HG02884 (cell line): Measurements from ENCODE around the gene BRMS1.
"Not testable (repeated sequence)": the region's sequence is repeated elsewhere in the genome, so short reads cannot be mapped to it uniquely, and the experiment has no call there.

Source experiments
- ATAC-seq: cut with Tn5 transposase; IDR thresholded peaks from one replicate; pipeline ENCODE4 v1.9.1; 2021; ENCODE audit warnings: mild to moderate bottlenecking, moderate library complexity; ENCODE audit not compliant: unreplicated experiment

Gene BRMS1

DNA sequence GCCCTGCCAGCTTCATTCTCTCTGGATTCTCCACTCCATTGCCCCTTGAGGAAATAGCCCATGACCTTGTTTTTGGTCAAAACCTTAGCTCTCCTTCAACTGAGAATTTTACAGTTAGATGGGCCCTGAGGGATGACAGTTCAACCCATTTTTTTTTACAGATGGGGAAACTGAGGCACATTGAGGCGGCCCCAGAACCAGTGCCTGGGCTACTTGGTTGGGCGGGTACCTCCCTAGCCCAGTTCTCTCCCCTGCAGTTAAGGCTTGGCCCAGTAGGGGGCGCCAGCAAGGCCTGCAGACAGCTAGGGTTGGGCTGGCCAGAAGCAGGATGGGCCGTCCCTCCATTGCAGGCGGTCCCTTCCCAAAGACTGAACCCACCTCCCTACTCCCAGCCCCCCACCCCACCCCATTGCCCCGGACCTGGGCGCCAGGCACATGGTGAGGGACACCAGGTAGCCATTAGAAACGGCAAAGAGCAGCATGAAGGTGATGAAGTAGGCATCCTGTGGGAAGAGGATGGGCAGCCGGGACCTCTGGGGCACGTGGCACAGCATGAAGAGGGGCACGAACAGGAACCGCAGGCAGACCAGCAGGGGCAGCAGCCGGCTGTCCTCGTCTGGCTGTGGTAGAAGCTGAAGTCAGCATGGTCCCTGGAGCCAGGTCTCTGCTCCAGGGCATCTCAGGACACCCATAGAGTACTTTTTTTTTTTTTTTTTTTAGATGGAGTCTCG lies 19.1 kb upstream of the BRMS1 start:
- ATAC-seq, result no peak

DNA sequence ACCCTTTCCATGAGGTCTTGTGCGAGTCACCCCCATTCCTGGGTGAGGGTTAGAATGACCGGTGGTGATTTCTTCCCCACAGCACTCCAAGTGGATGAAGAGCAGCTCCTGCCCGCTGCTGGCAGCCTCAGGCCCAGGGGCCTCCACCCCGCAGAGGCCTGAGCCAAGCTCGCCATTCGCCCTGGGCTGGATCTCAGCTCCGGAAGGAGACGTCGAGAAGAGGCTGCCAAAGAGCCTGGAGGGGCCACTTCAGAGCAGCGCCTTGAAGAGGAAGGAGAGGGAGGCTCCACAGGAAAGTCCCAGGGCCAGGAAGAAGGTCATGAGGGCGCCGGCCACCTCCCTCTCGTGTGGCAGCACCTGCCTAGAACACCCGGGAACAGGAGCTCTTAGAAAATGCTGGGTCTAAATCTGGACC lies 18.3 kb upstream of the BRMS1 start:
- ATAC-seq, result no peak

DNA sequence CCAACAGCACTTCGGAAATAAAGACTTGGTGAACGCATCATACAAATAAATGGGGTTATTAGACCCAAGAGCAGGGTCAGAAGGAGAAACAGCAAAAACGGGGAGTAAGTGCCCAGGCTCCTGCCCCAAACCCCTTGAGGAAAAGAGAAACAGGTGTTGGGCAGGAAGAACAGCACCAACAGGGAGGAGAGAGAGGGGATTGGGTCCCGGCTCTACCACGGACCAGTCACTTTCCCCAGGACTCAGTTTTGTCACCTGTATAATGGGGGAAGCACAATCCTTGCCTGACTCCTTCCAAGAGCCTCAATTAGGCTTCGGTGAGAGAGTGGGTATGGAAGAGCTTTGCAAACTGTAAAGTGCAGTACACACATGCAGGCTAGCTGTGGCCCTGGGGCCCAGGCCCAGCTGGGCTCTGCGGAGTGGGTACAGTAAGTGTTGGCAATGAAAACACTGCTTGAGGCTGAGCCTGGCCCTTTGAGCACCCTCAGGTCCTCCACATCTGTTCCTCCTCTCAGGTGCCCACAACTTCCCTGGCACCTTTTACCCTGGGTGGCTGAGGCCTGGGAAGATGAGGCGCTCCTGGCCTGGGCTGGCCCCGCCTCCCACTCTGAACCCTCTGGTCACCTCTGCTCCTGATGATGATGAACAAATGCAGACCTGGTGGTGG lies 17.7 kb upstream of the BRMS1 start:
- ATAC-seq, result no peak

DNA sequence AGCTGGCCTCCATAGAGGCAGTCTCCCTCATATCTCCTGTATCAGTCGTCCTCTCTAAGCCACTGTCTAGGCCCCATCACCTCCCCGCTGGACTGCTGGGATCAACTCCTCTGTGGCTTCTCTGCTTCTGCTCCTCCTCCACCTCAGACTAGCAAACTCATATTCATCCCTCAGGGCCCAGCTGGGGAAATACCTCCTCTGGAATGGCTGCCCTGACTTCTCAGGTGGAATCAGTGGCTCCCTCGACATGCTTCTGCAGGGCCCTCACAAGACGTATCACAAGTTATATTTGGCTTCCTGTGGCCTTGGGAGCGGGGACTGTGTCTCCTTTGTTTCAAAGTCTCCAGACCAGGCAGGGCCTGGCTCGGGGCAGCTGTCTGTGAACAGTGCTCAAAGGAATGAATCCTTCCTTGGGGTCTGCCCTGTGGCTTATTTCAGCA lies 16.6 kb upstream of the BRMS1 start:
- ATAC-seq, result no peak

DNA sequence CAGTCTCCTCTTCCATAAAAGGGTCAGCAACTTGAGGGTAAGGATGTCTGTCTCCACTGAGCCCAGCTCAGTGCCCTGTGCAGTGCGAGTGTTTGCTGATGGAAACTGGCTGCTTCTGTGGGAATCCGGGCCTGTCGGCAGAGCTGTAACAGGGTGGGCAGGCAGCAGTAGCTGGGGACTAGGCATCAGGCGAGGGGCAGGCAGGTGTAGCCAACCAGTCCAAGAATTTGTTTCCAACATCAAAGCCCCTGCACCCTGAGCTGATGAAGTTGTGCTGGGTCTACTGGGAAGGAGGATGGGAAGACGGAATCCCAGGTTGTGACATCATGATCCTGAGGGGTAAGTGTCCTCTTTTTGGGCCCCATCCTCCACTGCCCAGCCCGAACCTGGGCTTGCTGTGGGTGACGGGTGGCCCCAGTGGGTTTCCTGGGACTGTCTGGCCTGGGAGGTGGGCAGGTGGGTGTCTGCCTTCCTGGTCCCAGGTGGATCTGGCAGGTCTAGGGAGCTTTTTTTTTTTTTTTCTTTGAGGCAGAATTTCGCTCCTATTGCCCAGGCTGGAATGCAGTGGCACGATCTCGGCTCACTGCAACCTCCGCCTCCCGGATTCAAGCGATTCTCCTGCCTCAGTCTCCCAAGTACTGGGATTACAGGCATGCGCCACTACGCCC lies 15.6 kb upstream of the BRMS1 start:
- ATAC-seq, result no peak

DNA sequence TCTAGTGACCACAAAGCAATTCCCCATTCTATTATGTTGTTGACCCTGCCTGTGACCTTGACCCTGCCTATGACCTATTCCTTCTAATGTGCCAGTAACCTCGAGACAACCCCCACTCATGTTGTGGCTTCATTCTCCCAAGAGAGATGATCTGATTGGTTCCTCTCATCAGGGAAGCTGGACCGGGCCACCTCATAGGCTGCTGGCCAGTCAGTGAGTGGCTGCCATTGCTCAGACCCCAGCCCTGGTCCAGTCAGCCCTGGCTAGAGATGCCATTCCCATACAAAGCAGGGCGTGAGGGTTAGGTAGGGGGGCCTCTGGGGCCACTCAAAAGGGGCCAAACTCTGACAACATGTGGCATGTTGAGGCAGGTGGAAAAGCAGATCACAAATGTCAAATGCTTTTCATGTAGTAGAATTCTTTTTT lies 14.8 kb upstream of the BRMS1 start:
- no peak for ATAC-seq

DNA sequence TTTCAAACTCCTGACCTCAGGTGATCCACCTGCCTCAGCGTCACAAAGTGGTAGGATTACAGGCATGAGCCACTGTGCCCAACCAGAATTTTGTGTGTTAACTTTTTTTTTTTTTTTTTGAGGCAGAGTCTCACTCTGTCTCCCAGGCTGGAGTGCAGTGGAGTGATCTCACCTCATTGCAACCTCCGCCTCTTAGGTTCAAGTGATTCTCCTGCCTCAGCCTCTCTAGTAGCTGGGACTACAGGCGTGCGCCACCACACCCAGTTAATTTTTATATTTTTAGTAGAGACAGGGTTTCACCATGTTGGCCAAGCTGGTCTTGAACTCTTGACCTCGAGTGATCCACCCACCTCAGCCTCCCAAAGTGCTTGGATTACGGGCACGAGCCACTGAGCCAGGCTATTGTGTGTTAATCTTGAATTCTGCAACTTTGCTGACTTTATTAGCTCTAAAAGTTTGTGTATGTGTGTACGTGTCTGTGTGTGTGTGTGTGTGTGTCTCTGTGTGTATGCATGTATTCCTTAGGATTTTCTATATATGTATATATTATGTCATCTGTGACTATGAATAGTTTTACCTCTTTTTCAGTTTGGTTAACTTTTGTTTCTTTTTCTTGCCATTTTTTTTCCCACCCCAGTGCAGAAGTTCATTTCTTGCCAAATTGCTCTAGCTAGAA lies 5.8 kb upstream of the BRMS1 start:
- not testable (repeated sequence) for ATAC-seq

DNA sequence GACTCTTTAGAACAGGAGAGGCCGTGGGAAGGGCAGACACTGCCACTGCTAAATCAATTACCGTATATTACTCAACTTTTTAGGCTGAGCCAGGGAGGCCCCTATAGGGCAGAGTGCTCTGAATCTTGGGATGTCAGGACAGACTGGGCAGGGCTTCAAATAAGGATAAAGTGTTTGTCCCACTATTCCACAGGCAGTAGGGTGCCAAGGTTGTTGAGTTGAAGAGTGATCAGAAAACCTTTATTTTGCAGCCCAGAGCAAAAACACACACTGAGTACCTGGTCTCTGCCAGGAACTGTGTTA lies 4.1 kb upstream of the BRMS1 start:
- no peak for ATAC-seq

DNA sequence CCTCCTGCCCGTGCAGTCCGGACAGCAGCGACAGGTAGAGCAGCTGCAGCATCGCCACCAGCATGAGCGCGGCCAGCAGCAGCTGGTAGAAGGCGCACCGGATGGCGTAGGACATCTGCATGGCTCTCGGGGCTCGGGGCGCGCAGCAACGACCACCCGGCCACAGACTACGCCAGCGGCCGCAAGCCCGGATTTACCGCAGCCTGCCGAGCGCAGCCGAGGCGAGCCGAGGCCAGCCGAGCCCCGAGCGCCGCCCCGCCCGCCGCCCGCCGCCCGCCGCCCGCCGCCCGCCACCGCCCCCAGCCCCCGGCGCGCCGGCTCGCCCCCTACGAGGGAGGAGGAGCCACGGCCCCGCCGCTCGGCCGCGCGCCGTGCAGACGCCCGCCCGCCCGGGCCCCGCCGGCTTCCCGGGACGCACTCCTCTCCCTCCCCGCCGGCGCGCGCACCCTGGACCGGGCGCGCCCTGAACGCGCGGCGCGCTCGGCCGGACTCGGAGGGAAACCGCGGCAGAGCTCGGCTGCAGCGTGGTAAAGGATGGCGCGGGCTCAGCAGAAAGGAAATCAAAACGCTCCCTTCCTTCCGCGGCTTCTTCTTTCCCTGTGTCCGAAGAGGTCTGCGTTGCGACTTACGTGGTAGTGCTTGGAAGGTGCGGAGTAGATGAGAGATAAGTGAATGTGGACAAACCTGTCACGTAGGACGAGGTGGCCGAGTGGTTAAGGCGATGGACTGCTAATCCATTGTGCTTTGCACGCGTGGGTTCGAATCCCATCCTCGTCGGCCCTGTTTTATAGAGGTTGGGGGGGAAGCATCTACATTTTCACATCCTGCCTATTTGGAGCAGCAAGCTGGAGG lies 2.7 kb upstream of the BRMS1 start, which contains the start of gene B4GAT1:
Gene B4GAT1 (minus strand): TSS at position 205 of the 852 bp plus-strand sequence. CDS start 84 bp downstream, at position 121.
- ATAC-seq, result no peak

DNA sequence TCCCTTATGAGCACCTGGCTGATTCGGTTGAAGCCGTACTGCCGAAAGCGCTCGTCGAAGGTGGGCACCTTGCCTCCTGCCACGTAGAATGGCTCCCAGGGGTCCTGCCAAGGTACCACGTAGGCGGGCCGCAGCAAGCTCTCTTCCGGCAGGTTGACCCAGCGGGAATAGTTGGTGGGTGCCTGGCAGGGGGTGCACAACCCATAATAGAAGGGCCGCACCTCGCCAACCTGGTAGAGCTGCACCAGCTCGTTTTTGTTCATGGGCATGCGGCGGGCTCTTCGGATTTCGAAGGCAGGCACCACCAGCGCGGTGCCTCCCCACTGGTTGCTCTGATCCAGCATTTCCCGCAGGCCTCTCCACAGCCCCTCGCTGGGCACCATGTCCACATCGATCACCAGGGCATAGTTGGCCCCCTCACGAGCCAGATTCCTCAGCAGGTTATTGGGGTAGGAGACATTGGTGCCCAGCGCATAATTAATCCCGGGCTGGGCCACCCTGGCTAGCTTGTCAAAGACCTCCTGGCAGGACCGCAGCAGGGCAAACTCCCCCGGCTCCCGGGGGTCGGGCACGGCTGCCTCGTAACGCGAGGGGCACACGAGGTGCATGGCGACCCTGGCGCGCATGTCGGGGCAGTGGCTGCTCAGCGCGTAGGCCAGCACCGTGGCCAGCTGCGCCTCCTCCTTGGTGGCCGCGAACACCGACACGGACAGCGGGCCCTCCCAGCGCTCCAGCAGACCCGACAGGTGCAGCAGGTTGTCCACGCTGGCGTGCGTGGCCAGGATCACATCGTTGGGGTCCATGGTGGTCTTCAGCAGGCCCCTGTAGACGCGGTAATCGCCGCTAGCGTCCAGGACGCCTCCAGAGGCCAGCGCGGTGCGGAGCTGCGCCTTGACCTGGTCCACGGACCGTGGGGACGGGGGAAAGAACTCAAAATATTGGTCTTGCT lies 1.8 kb upstream of the BRMS1 start:
- ATAC-seq, result no peak

DNA sequence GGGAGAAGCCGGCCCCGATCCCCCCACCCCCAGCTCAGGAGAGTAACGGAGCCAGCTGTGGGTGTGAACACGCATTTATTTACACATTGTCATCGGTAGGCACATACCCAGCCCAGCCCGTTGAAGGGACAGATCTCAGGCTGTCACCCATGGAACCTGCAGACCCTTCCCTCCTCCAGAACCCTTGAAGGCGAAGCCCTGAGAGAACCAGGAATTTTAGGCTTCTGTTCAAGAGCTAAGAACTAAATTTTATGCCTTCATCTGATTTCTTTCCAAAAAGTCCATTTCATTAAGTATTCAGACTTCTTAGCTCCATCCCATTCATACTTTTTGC lies 379 bp upstream of the BRMS1 start:
- ATAC-seq, result no peak

DNA sequence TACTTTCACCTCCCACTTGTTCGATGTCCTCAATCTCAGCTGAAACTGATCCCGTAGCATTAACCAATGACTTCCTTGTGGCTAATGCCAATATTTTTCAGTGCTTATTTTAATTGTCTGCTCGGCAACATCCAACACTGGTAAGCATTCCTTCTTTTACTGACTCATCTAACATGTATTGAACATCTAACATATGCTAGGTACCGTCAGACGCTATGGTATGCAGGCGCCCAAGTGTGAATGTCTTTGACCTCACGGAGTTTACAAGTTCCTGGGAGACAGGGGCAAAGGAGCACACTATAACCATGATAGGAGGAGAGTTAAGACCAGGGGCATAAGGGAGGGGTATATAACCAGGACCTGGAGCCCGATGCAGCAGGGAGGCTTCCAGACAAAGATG lies 1.7 kb downstream of the BRMS1 start:
- ATAC-seq, result no peak

DNA sequence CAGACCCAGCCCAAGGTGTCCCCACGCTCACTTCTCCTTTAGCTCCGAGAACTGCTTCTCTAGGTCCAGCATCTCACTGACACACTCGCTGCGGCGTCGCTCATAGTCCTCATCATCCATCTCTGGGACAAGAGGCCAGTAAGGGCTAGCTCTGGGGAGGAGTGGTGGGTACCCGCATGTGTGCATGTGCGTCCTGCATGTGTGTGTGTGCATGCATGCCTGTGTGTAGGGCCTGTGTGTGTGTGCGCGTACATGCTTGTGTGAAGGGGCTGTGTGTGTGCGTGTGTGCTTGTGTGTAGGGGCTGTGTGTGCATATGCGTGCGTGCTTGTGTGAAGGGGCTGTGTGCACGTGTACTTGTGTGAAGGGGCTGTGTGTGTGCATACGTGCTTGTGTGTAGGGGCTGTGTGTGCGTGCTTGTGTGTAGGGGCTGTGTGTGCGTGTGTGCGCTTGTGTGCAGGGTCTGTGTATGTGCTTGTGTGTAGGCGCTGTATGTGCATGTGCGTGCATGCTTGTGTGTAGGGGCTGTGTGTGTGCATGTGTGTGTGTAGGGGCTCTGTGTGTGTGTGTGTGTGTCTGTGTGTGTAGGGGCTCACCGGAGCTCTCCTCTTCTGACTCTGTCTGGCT lies 3.3 kb downstream of the BRMS1 start:
- ATAC-seq, result no peak

DNA sequence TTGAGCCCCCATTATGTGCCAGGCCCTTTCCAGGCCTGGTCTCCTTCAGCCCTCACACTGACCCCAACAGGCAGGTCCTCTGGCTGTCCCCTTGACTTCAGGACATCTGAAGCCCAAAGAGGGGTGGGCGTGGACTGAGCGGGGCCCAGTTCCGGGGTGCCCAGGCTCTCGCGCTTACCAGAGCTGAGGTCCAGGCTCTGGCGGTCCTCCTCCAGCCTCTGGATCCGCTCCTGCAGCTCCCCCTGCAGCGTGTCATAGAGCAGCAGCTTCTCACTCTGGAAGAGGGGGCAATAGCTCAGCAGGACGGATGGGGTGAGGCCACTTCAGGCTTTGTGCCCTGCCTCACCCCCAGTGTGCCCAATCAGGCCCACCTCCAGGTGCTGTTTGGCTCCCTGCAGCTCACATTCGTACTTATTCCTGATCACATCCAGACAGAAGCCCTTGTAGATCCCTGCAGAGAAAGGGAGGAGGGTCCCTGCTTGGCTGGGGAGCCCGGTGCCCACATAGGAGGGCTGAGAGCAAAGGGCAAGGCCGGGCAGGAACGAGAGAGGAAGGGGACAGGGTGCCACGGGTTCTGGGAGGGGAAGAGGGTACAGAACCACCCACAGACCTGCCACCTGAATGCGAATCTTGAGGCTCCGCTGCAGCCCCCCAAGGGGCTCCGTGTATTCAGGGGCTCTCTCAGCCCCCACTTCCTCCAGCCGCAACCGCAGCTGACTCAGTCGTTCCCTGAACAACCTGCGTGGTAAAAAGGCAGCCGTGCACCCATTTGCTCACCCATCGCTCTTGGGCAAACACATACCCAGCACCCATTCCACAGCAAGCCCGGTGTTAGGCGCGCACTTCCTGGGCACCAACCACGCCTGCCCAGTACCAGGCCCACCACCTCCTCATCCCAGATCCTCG lies 4.1 kb downstream of the BRMS1 start:
- no peak for ATAC-seq

DNA sequence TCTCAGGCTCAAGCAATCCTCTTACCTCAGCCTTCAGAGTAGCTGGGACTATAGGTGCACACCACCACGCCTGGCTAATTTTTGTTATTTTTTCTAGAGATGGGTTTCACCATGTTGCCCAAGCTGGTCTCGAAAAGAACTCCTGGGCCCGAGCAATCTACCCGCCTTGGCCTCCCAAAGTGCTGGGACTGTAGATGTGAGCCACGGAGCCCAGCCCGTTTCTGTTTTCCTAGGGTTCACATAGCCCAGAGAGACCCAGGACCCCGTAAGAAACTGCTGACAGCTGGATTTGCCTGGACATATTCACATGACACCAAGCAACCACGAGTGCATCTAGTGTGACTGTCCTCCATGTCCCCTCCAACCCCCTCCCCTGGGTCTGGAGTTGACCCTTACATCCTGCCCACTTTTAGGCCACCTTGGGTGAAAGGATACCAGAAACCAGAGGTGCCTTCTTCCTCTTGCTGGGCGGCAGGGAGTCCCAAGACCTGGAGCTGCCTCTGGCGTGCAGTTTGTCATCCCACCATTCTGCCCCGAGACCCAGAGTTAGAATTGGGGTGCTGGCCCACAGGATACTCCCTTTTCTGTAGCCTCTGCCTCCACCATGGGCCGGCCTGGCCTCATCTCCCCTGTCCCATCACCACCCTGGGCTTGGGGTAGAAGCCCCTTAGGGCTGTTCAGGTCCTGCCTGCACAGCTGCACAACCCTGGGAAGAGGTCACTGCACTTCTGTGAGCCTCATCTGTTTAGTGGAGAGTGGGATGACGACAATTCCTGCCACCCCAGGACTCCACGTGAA lies 5.0 kb downstream of the BRMS1 start:
- no peak for ATAC-seq

DNA sequence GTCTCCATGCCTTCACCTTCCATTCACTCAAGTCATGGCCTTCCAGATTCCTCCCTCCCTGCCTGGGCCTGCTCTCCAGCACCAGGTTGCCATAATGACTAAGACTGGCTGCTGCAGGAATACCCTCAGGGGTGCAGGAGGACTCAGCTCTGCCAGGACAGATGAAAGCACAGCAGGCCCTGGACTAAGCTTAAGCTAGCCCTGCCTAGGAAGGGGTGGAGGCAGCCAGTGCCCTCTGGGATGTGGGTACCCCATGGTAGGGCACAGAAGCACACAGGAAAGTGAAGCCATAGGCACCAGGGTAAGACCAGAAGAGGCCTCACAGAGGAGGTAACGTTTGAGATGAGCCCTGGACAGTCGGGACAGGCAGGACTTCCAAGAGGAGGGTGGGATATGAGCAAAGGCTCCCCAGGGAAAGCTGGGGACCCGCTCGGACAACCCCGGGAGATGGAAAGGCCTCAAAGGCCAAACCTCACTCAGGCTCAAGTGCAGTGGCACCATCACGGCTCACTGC lies 5.7 kb downstream of the BRMS1 start:
- no peak for ATAC-seq
